Body of pancreas (tissue), 4 donors: ENCODE data around the gene FAM83E. TPM values are rescaled to one million over a fixed set of nuclear protein-coding genes. Genes with fewer than 3 reads are reported as not detected.

ENCODE experiments used
- ATAC-seq: fragments of 150-250 bp; one replicate; pipeline ENCODE4 v1.9.1; 2016
- DNase-seq, 4 donors: peaks; one replicate each; pipeline ENCODE4 v3.0.0-alpha.2; 2019
- H3K27ac ChIP-seq, 4 donors: fragments of 200-600 bp; sonication (generic); 1 replicate in 3 of 4; 2 replicates in 1 of 4; pipeline versions ENCODE4 v1.5.1 to v1.6.1; 2016 to 2019; ENCODE audit warnings: mild to moderate bottlenecking in 1 of 4, mixed read lengths in 1 of 4, moderate library complexity in 1 of 4
- H3K27me3 ChIP-seq, 2 donors: fragments of 200-600 bp; sonication (generic); one replicate each; pipeline ENCODE4 v1.6.0; 2016; ENCODE audit warnings: mild to moderate bottlenecking in 1 of 2
- H3K36me3 ChIP-seq, 2 donors: fragments of 200-600 bp; sonication (generic); replicated peaks in 1 of 2; 2 replicates each; pipeline ENCODE4 v1.5.1; 2016; ENCODE audit warnings: low read depth in 2 of 2; ENCODE audit not compliant: insufficient read depth in 1 of 2
- H3K4me1 ChIP-seq: fragments of 200-600 bp; sonication (generic); one replicate; pipeline ENCODE4 v1.6.0; 2016
- H3K4me3 ChIP-seq, 2 donors: fragments of 200-600 bp; sonication (generic); 1 replicate in 1 of 2; 2 replicates in 1 of 2; pipeline ENCODE4 v1.5.1; 2016 to 2019
- H3K9me3 ChIP-seq, 3 donors: fragments of 200-600 bp; sonication (generic); 1 replicate in 2 of 3; 2 replicates in 1 of 3; pipeline ENCODE4 v1.5.1; 2016
- POLR2A ChIP-seq, 3 donors: fragments of 450-650 bp; IDR thresholded peaks; one replicate each; pipeline ENCODE4 v1.6.1; 2016; ENCODE audit warnings: antibody characterized with exemption in 3 of 3, mild to moderate bottlenecking in 2 of 3
- WGBS, 2 donors: methylation state at CpG; one replicate each; pipeline ENCODE4 v1.1.5; 2017; 5-methylcytosine and 5-hydroxymethylcytosine counted together
- intact Hi-C: fragments of 100-400 bp; cut with DNase I; formaldehyde crosslinking; loops from one replicate; pipeline ENCODE4 v1.15.1; 2023
- total RNA-seq, 2 donors: library from RNA; depleted of rRNA; stranded (reverse); fragments of >200 nt; gene quantifications; one replicate each; pipeline ENCODE4 v1.1.0, GENCODE V29; 2016
- TF ChIP-seq, protein P1 (sequence below), 7 experiments: fragments of 450-650 bp in 4 of 7; fragments of 200-600 bp in 3 of 7; sonication (generic) in 3 of 7; IDR thresholded peaks; one replicate each; pipeline ENCODE4 v1.5.1; 2016 to 2019; ENCODE audit warnings: antibody characterized with exemption in 7 of 7

FAM83E gene
- total RNA-seq, 2 donors from 2014 or later: 0.33 to 4.2 TPM

DNA sequence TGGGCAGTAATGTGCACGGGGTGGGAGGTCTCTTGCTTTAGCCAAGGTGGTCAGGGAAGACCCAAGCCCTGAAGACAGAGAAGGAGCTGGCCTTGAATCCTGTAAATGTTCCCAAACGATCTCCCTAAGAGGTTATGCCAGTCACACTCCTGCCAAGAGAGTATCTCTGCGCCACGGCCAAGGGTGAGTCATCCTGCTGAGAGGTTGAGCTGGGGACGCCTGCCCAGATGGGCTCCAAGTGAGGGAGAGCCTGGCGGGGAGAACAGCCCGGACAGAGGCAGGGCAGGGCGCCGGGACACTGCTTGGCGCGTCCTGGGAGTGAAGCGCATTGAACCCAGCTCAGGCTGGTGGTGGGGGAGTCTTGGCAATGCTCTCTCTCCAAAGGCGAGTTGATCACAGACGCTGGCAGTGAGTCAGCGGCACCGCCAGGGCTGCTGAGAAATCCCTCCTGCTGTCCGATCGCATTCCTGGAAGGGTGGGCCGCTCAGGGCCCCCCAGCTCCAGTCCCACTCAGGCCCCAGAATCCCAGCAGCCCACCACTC is 46.5 kb downstream of the FAM83E start:
- intact Hi-C loops: no loop called here
- Histone ChIP-seq H3K4me1 (peaks cover 8% of the 10 kb centered on the region), H3K27me3 (no peaks in the 10 kb centered on the region), H3K4me3 (no peak overlapping the region), H3K36me3 (no peaks in the 10 kb centered on the region), H3K27ac (peak overlapping the region in 2 of 4 donors; percentile 18 to 62), H3K9me3 (no peaks in the 10 kb centered on the region)
- TF ChIP-seq POLR2A (IDR thresholded peaks at IDR 0.05): peak in 2 of 3 donors; percentile 24 to 25
- TF ChIP-seq, protein P1, sequence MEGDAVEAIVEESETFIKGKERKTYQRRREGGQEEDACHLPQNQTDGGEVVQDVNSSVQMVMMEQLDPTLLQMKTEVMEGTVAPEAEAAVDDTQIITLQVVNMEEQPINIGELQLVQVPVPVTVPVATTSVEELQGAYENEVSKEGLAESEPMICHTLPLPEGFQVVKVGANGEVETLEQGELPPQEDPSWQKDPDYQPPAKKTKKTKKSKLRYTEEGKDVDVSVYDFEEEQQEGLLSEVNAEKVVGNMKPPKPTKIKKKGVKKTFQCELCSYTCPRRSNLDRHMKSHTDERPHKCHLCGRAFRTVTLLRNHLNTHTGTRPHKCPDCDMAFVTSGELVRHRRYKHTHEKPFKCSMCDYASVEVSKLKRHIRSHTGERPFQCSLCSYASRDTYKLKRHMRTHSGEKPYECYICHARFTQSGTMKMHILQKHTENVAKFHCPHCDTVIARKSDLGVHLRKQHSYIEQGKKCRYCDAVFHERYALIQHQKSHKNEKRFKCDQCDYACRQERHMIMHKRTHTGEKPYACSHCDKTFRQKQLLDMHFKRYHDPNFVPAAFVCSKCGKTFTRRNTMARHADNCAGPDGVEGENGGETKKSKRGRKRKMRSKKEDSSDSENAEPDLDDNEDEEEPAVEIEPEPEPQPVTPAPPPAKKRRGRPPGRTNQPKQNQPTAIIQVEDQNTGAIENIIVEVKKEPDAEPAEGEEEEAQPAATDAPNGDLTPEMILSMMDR (IDR thresholded peaks at IDR 0.05): no peak
- peak; percentile 63 to 89 (median 84) for DNase-seq
- ATAC-seq: peak; percentile 94
- WGBS, 2 donors: 9 to 12% methylated on average over 6 to 19 of the region's 19 CpGs

DNA sequence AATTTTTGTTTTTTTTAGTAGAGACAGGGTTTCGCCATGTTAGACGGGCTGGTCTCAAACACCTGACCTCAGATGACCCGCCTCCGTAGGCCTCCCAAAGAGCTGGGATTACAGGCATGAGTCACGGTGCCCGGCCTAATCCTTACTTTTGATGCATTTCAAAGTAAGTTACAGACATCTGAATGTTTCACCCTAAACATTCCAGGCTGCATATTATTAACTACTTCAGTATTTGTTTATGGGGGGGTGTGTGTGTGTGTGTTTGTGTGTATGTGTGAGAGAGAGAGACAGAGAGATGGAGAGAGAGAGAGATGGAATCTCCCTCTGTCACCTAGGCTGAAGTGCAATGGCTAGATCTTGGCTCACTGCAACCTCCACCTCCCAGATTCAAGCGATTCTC is 49.8 kb downstream of the FAM83E start:
- intact Hi-C loops: no loop called here
- TF ChIP-seq, protein P1 (IDR thresholded peaks at IDR 0.05): no peak
- TF ChIP-seq POLR2A (IDR thresholded peaks at IDR 0.05): no peak

More for the DNA sequence above, 49.8 kb downstream of the FAM83E start:
- no peak for ATAC-seq
- Histone ChIP-seq H3K4me1 (peaks cover 8% of the 10 kb centered on the region), H3K27me3 (no peaks in the 10 kb centered on the region), H3K36me3 (no peaks in the 10 kb centered on the region), H3K4me3 (no peak overlapping the region), H3K27ac (no peak overlapping the region), H3K9me3 (no peaks in the 10 kb centered on the region)
- DNase-seq: no peak
- WGBS, 2 donors: 86 to 88% methylated on average over 6 to 7 of the region's 7 CpGs

Other genes starting within 250 kb of the FAM83E start
- 10 to 100 TPM; 47.5 to 51.4 TPM for gene KDELR1, start 223.5 kb downstream of the FAM83E start, total RNA-seq
- gene GRIN2D, start 221.4 kb downstream of the FAM83E start, total RNA-seq: 1 to 10 TPM in 1 of 2 donors, under 1 TPM in 1; 0.26 to 2.0 TPM
- gene GRWD1, start 169.1 kb downstream of the FAM83E start, total RNA-seq: 10 to 100 TPM; 11.9 TPM
- 1 to 10 TPM in 1 of 2 donors, under 1 TPM in 1; 0.66 to 1.6 TPM for gene KCNJ14, start 159.5 kb downstream of the FAM83E start, total RNA-seq
- gene CYTH2, start 145.7 kb downstream of the FAM83E start, total RNA-seq: 10 to 100 TPM; 76.1 to 94.2 TPM
- 1 to 10 TPM; 4.2 to 9.6 TPM for gene LMTK3, start 103.2 kb downstream of the FAM83E start, total RNA-seq
- gene SULT2B1, start 62.9 kb downstream of the FAM83E start, total RNA-seq: 1 to 10 TPM in 1 of 2 donors, not detected in 1; 1.0 TPM
- gene SPACA4, start 8.3 kb downstream of the FAM83E start, total RNA-seq: not detected
- gene RPL18, start 4.1 kb upstream of the FAM83E start, total RNA-seq: 1,000 to 10,000 TPM; 2,402 to 3,112 TPM
- gene SPHK2, start 4.4 kb upstream of the FAM83E start, total RNA-seq: 10 to 100 TPM in 1 of 2 donors, 1 to 10 TPM in 1; 8.3 to 37.6 TPM
- gene DBP, start 22.3 kb upstream of the FAM83E start, total RNA-seq: 1 to 10 TPM; 2.0 to 4.9 TPM
- 1 to 10 TPM in 1 of 2 donors, not detected in 1; 2.9 TPM for gene CA11, start 31.1 kb upstream of the FAM83E start, total RNA-seq
- gene NTN5, start 57.9 kb upstream of the FAM83E start, total RNA-seq: not detected
- gene FUT2, start 80.9 kb upstream of the FAM83E start, total RNA-seq: 1 to 10 TPM; 2.0 to 3.4 TPM
- gene MAMSTR, start 104.6 kb upstream of the FAM83E start, total RNA-seq: 1 to 10 TPM in 1 of 2 donors, under 1 TPM in 1; 0.26 to 7.3 TPM
- gene RASIP1, start 125.5 kb upstream of the FAM83E start, total RNA-seq: 10 to 100 TPM; 14.5 to 60.0 TPM
- gene IZUMO1, start 131.8 kb upstream of the FAM83E start, total RNA-seq: 10 to 100 TPM in 1 of 2 donors, 1 to 10 TPM in 1; 1.6 to 14.5 TPM
- gene FUT1, start 137.6 kb upstream of the FAM83E start, total RNA-seq: 10 to 100 TPM; 14.8 to 79.1 TPM
- gene FGF21, start 140.4 kb upstream of the FAM83E start, total RNA-seq: not detected
- 10 to 100 TPM; 34.5 to 56.0 TPM for gene BCAT2, start 196.0 kb upstream of the FAM83E start, total RNA-seq
- gene HSD17B14, start 221.4 kb upstream of the FAM83E start, total RNA-seq: 1 to 10 TPM; 2.1 to 3.3 TPM